HT-29 (cell line): Measurements from ENCODE around the gene PDIA2. TPM values are rescaled to one million over a fixed set of nuclear protein-coding genes. Genes with fewer than 3 reads are reported as not detected.
A peak's percentile ranks its signal among the peaks of the same experiment; 100 is the strongest.

Experiments used
- DNase-seq: peaks from one replicate; pipeline ENCODE4 v3.0.0-alpha.2; 2015; ENCODE audit warnings: low spot score
- total RNA-seq: library from RNA; depleted of rRNA; stranded (reverse); fragments of >200 nt; shearing (Covaris generic); gene quantifications from 2 replicates; pipeline ENCODE4 v1.2.3, GENCODE V29; 2014

PDIA2 gene
- total RNA-seq, 1 experiment from 2014 or later = 3.0 TPM

DNA sequence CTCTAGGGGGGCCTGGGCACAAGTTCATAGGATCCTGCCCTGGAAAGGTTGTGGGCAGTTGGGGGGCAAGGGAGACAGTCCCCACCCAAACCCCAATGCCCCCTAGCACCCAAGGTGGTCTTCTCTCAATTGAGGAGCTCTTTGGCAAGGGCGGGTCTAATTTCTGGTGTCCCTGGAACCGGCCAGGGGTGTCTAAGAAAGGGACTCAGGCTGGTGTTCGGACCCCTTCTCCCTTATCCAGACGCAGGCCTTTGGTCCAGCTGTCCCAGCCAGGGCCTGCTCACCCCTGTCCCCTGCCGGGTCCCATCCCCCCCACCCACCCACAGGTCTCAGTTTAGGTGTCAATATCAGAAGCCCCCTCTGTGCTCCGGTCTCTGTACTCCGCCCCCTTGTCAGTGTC is 3.4 kb upstream of the PDIA2 start:
- DNase-seq = no peak

DNA sequence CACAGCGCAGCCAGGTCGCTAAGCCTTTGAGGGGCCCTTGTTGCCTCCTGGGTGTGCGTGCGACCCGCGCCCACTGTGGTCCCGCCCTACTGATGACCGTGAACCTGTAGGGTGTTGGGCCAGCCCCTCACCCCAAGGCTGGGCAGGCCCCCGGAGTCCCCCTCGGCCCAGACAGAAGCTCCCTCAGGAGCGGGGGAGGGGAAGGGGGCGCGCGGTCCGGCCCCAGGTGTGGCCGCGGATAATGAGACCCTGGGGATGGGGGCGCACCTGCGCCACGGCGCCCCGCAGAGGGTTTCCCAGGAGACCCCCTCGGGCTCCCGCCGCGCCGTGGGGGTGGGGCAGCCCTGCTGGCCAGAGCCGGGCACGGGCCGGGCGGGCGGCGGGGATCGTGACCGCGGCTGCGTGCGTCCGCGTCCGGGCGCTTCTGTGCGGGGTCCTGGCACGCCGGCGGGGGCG is 2.9 kb upstream of the PDIA2 start:
- no peak for DNase-seq

DNA sequence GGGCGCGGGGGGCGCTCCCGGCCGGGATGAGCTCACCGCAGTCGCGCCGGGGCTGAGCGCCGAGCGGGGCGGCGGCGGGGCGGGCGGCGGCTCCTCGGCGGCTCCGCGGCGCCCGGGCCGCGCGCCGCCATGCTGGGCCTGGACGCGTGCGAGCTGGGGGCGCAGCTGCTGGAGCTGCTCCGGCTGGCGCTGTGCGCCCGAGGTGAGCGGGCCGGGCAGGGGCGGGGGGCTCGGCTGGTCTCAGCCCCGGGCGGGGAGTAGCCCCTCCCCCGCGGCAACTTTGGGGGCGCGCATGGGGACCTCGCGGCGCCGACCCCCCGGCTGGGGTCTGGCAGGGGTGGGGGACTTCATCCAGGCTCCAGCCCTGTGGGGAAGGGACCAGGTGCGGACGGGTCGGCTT is 2.4 kb upstream of the PDIA2 start, which contains the start of gene ARHGDIG:
ARHGDIG (plus strand) TSS at position 40 of the 400 bp plus-strand sequence; CDS start at position 130, 90 bp downstream.
- DNase-seq = no peak

DNA sequence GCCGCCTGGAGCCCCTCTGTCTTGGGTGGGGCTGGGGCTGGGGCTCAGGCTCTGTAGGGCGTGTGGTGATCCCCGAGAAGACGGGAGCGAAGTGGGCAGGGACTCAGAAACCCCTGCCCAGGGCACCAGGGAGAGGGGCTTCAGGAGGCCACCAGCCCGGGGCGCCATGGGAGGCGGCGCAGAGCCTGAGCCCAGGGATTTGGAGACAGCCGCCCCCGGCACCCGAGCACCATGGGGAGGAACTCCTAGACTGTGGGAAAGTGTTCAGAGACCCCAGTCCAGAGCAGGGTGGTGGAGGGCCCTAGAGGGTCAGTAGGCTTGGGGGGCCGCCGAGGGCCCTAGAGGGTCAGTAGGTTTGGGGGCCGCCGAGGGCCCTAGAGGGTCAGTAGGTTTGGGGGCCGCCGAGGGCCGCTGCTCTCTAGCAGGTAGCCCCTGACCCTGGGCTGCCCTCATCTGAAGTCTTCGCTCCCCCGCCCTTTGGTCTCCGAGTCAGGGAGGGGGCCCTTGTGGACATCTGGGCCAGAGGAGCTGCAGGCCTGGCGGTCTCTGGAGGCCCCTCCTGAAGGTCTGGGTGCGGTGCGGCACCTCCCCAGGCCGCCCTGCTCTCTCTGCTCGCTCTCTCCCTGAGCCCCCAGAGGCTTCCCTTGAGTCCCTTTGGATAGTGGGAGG is 1.8 kb upstream of the PDIA2 start:
- DNase-seq = no peak

DNA sequence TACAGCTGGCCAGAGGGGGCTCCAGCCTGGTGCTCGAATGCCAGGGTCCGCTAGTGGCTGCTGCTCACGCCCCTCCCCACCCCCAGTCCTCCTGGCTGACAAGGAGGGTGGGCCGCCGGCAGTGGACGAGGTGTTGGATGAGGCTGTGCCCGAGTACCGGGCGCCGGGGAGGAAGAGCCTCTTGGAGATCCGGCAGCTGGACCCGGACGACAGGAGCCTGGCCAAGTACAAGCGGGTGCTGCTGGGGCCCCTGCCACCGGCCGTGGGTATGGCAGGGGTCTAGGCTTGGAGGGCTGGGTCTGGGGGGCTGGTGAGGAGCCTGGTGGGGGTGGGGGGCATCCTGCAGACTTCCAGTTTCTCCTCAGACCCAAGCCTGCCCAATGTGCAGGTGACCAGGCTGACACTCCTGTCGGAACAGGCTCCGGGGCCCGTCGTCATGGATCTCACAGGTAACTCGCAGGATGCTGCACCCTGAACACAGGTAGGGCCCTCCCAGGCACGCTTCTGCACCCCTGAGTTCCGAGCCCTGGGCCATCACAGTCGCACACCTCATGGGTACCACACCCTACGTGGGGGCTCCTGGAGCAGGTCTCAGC is 1.2 kb upstream of the PDIA2 start:
- no peak for DNase-seq

DNA sequence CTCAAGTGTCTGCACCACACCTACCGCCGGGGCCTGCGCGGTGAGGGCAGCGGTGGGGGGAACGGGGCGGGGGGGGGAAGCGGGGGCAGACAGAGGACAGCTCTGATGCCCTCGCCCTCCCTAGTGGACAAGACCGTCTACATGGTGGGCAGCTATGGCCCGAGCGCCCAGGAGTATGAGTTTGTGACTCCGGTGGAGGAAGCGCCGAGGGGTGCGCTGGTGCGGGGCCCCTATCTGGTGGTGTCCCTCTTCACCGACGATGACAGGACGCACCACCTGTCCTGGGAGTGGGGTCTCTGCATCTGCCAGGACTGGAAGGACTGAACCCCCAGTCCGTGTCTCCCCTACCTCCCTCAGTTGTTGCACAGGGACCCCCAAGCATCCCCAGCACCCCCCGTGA is 473 bp upstream of the PDIA2 start:
- DNase-seq = no peak

DNA sequence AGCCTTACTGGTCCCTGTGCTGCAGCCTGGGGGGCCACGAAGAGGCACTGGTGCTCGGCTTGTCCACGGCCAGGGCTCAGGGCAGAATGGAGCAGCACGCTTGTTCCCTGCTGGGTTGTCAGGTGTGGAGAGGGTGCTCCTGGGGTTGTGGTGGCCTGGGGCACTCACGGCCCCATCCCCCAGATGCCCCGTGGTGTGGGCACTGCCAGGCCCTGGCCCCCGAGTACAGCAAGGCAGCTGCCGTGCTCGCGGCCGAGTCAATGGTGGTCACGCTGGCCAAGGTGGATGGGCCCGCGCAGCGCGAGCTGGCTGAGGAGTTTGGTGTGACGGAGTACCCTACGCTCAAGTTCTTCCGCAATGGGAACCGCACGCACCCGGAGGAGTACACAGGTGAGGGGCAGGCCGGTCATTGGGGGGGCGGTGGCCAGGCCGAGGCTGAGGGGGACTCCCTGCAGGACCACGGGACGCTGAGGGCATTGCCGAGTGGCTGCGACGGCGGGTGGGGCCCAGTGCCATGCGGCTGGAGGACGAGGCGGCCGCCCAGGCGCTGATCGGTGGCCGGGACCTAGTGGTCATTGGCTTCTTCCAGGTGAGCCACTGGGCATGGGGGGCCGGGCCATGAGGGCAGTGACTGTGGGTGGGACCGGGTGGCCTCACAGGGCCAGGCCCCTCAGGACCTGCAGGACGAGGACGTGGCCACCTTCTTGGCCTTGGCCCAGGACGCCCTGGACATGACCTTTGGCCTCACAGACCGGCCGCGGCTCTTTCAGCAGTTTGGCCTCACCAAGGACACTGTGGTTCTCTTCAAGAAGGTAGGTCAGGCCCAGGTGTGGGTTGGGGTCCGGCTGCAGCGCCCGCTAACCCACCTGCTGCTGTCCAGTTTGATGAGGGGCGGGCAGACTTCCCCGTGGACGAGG is 1.5 kb downstream of the PDIA2 start:
- DNase-seq = no peak

DNA sequence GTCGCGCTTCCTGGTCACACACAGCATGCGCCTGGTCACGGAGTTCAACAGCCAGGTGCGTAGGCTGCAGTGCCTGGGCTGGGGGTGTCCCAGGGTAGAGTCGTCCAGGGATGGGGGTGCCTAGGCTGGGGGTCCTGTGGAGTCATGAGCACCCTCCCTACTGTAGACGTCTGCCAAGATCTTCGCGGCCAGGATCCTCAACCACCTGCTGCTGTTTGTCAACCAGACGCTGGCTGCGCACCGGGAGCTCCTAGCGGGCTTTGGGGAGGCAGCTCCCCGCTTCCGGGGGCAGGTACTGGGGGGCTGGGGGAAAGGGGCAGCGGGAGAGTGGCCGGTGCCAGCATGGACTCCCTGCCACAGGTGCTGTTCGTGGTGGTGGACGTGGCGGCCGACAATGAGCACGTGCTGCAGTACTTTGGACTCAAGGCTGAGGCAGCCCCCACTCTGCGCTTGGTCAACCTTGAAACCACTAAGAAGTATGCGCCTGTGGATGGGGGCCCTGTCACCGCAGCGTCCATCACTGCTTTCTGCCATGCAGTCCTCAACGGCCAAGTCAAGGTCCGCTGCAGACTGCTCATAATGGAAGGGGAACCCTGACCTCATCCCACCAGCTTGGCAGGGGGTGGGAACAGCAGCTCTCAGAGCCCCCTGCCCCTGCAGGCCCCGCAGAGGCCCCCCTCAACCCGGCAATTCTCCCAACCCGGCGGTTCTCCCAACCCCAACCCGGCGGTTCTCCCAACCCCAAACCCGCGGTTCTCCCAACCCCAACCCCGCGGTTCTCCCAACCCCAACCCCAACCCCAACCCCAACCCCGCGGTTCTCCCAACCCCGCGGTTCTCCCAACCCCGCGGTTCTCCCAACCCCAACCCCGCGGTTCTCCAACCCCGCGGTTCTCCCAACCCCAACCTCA is 2.4 kb downstream of the PDIA2 start:
- no peak for DNase-seq

DNA sequence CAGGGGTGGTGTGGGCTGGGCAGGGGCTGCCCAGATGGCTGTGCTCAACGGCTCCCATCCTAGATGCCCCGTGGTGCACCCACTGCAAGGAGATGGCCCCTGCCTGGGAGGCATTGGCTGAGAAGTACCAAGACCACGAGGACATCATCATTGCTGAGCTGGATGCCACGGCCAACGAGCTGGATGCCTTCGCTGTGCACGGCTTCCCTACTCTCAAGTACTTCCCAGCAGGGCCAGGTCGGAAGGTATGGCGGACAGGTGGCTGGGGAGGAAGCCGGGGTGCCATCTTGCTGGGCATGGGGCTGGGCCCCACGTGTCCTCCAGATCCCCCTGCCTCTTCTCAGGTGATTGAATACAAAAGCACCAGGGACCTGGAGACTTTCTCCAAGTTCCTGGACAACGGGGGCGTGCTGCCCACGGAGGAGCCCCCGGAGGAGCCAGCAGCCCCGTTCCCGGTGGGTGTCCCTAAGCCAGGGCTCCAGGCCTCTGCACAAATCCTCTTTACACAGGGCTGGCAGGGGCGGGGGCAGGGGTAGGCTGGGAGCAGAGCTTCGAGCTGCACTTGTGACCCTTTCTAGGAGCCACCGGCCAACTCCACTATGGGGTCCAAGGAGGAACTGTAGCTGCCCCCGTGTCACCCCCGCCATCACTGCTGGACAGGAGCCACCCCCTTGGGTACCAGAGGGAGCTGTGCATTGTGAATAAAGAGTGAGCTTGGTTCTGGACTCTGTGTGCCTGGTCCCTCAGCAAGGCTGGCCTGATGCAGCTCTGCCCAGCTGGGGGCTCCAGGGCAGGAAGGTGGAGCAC is 3.7 kb downstream of the PDIA2 start:
- no peak for DNase-seq

DNA sequence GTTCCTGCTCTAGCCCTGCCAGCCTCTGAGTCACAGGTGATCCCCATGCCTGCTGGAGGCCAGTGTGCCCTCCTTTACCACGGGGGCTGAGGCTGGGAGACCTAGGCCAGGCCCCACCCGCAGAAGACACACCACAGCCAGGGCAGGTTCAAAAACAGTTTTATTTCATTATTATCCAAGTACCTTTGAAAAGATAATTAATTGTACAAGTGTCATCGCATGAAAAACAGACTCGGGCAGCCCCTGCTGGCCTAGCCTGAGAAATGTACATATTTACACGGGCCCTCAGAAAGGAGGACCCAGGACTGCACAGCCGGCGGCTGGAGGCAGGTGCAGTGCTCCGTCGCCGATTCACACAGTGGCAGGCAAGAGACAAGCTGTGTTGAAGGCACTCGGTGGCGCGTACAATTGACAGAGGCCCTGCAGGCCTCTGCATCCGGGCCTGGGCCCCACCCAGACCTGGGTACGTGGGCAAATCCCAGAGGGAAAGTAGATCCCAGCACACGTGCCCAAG is 4.4 kb downstream of the PDIA2 start:
- DNase-seq = peak; percentile 42

DNA sequence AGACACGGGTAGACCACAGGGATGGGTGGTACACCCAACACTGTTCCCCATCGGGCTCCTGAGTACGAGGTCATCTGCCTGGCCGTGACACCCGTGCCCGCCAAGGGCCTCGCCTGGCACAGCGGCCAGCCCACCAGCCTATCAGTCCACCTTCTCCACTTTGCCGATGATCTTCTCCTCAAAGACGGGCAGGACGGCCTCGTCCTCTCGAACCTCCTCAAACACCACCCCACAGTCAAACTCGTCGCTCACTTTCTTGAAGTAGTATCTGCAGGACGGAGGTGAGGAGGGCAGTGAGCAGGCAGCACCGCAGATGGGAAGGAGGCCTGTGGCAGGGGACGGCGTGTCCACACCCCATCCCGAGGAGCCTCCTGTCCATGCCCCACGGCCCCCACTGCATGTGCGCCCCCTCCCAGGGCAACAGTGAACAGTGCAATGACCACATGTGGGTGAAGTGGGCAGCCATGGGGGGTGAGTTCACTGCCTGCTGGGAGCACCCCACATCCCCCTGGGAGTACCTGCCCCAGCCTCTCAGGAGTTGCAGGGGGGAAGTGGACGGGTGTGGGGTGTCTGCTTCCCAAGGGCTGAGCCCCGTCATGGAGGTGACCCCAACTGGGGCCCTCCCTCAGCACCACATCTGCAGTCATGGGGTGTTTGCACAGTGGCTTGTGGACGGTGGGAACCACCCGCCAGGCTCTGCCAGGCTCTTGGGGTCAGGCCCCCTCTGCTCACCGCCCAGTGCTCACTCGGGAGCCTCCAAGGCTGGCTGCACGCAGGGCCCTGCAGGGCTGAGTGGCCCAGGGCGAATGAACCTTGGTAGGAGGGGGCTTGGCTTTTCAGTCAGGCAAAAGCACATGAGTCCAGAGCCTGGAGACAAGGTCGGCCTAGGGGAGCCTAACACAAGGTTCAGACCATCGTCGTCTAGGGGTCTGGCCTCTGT is 5.3 kb downstream of the PDIA2 start:
- no peak for DNase-seq

DNA sequence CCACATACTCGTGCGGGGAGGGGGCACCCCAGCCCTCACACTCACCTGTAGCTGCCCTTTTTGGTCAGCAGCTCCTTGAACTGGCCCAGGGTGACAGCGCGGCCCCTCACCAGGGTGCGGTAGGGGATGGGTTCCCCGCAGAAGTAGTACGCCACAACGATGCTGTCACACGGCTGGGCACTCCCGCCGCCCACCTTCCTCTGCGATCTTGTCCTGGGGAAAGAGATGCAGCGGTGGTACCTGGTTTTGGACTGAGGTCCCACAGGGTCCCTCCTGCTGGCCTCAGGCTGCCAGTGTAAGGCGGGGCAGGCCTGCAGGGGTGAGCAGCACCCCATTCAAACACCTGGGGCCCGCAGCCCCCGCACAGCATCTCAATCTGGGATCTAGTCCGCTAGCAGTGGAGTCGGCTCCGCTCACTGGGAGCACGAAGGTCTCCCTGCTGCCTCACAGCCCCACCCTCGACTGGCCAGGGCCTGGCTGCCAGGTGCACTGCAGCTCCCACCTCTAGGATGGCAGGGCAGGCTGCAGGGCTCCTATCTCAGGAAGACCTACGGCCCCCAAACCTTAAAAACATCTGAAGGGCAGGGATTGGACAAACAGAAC is 6.5 kb downstream of the PDIA2 start:
- DNase-seq = no peak

DNA sequence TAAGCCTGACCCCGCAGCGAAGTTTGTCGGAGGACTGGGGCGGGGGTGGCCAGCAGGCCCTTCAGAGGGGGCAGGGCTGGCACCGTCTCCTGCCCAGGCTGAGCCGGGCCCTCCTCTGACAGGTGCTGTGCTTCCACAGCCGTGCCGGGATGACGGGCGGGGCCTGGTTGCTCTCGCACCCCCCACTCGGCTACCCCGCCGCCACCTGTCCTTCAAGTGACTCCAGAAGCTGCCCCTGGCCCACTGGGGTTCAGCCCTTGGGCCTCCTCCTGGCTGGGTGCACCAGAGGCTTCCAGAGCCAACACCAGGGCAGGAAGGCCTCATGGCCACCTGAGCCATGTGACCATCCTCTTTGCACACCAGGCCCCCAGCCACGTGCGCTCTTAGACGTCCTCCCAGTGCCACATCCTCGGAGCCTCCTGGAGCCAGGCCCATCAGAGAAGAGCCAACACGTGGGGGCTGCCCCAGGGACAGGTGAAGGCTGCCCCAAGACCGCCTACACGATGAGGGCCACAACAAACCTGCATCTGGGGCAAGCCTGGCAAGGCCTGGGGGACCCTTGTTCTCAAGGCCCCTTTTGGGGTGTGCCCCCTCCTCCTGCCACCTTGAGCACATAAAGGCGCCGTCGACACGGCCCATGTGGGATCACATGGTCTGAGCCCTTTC is 7.2 kb downstream of the PDIA2 start:
- DNase-seq = no peak

DNA sequence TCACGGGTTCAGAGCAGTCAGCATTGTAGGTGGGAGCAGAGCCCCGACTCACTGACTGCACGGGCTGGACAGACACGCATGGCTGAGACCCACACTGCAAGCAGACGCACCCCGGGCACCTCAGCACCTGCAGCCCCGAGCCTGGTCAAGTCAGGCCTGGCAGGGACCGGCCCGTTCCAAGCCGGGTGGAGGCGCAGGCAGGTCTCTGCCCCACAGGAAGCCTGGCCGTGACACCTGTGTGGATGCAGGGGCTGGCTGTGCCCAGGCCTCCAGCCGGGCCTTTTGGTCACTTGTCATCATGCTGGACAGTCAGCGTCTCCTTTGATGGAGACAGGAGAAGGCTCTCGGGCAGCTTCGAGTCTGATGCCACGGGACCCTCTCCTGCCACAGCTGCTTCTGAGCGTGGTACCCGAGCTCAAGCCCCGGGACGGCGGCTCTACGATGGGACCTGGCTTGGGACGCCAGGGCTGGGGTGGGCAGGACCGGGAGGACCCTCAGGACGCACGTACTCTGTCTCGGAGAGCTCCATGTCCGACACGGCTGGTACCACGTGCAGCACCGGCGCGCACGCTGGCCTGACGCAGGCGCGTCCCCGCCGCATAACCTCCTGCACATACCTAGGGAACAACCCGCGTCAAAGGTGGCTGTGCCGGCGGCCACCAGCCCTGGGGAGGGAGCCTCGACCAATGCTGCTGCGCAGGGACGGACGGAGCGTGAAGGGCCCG is 7.9 kb downstream of the PDIA2 start:
- DNase-seq = no peak

DNA sequence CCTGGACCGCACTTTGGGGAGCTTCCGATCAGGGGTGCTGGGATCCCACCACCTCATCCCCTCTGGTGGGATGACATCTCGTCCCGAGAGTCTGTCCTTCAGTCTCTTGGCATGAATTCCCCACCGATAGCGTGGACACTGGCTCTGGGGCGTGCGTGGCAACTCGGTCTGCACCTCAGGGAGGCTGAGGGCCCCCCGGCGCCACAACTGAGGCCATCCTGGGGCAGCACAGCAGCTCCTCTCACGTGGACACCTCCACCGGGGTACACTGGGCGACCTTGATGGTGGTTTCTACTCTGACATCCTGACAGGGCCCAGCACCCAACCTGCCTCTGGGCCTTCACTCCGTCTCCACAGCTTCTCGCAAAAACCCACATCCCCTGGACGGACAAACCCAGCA is 8.6 kb downstream of the PDIA2 start:
- DNase-seq = no peak

DNA sequence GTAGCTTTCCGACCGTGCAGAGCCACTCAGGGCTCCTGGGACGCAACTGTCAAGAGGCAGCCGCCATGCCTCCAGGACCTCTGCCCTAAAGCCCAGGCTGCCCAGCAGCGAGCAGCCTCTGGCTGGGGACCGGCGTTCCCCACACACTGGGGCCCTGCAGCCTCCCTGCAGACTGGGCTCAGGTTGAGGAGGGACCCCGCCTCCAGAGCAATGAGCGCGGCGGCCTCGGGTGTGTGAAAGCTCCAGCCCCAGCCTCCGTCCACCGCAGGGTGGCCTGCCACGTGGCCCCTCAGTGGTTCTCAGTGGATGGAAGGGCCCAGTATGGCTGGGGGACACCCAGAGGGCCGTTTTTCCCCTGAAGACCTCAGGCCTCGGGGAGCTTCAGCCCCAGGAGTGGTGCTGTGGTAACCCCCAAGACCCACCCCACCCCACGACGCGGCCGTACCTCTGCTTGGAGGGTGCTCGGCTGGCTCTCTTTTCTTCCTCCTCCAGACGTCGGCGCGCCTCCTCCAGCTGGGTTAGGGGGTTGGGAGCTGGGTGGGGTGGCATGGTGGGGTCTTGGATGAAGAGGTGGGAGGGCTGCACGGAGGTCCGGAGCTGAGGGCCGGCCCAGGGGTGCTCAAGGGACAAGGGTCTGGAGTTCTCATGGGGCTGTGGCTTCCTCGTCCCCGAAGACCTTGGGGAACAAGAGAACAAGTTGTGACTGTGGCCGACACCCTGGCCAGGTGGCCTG is 10.2 kb downstream of the PDIA2 start:
- no peak for DNase-seq

DNA sequence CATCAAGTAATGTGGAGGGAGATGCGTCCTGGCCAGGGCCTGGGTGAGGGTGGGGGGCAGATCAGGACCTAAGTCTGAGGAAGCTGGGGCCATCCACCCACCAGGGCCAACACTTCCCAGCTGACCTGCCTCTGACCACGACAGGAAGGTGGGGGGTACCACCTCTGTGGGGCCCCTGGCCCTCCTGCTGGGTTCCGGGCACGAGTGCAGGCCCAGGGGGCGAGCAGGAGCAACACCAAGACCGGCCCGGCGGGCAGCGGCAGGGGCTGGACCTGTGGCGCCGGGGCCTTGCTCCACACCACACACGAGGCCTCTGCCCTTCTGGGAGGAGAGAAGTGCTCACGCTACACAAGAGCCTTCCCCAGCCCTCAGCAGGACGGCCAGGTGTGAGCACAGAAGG is 13.3 kb downstream of the PDIA2 start:
- DNase-seq = no peak
